ENCODE measurements around the gene IWS1. TPM values are rescaled to one million over a fixed set of nuclear protein-coding genes. Genes with fewer than 3 reads are reported as not detected.

IWS1 gene
- total RNA-seq, 1 donor from 2014 or later, result 40.8 TPM

- Histone ChIP-seq H3K36me3 (ENCODE audit: control insufficient read depth, insufficient read depth, low read length) (no peaks in the 10 kb centered on the region), H3K4me3 (ENCODE audit: low read depth, low read length) (no peak overlapping the region), H3K27me3 (ENCODE audit: control insufficient read depth, insufficient read depth, low read length) (no peaks in the 10 kb centered on the region)
- no peak for FAIRE-seq
- TF ChIP-seq CTCF (IDR thresholded peaks at IDR 0.05; ENCODE audit: insufficient read depth, low read length, severe bottlenecking), result no peak
- no peak for DNase-seq (ENCODE audit: low read depth)
These were observed 94.8 kb downstream of the IWS1 start for GRCh38 chr2:127431408-127432023.

Other genes starting within 250 kb of the IWS1 start
- 27.0 and 32.4 TPM in 2 replicates for gene ERCC3, start 232.3 kb downstream of the IWS1 start, total RNA-seq
- 24.1 and 27.9 TPM in 2 replicates for gene MAP3K2, start 138.5 kb downstream of the IWS1 start, total RNA-seq
- 0.26 TPM in 1 of 2 replicates, not detected in the other for gene PROC, start 108.1 kb downstream of the IWS1 start, total RNA-seq
- gene MYO7B, start 9.2 kb upstream of the IWS1 start, total RNA-seq, result not detected in 2 replicates
- gene GPR17, start 119.7 kb upstream of the IWS1 start, total RNA-seq, result not detected in 2 replicates
- gene LIMS2, start 149.0 kb upstream of the IWS1 start, total RNA-seq, result 0.79 TPM in 1 of 2 replicates, not detected in the other
- gene SFT2D3, start 175.0 kb upstream of the IWS1 start, total RNA-seq, result 3.2 and 5.0 TPM in 2 replicates

Data from bronchial epithelial cell (primary cell).